HK-2 (cell line): ENCODE measurements around the gene MYLK3.

Experiments used
- DNase-seq: peaks from one replicate; pipeline ENCODE4 v3.0.0-alpha.2; 2018; ENCODE audit not compliant: unreplicated experiment

MYLK3 gene

DNA sequence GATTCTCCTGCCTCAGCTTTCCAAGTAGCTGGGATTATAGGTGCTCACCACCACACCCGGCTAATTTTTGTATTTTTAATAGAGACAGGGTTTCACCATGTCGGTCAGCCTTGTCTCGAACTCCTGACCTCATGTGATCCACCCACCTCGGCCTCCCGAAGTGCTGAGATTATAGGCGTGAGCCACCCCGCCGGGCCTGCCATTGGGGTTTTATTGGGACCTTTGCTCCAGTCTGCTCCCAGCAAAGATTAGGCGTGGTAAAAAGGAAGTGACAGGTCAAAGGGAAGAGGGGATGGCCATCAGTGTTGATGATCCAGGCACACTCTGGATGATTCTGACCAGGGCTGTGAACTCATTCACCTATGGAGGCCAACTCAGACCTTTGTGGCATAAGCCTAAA, 20.5 kb downstream of the MYLK3 start:
- no peak for DNase-seq

DNA sequence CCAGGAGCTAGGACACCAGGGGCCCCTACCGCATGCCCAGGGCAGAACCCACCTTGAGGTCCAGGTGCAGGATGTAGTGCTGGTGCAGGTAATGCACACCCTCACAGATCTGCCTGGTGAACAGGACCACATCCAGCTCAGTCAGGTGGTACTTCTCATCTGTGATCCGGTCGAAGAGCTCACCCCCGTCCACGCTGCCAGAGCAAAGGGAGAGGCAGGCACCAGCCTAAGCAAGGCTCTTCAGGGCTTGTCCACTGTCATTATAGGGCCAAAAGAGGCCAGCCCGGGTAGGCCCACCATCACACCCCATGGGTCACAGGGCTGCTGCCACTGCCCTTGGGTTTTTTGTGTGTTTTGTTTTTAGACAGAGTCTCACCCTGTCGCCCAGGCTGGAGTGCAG, 21.0 kb downstream of the MYLK3 start:
- no peak for DNase-seq

DNA sequence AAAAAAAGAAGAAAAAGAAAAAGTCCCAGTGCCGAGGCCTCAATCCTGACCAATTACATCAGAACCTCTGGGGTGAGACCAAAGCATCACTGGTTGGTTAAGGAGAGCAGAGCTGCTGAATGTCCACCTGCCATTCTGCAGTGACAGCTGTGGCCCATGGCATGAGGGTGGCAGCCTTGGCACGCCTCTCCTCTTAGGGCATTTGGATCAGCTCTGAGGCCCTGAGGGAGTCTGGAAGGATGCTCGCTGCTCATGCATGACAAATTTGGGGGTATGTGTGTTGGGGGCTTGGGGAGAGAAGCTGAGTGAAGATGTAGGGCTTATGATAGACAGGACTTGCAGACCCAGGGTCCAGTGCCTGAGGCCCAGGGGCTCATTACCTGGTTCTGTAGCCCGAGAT, 26.3 kb downstream of the MYLK3 start:
- no peak for DNase-seq

DNA sequence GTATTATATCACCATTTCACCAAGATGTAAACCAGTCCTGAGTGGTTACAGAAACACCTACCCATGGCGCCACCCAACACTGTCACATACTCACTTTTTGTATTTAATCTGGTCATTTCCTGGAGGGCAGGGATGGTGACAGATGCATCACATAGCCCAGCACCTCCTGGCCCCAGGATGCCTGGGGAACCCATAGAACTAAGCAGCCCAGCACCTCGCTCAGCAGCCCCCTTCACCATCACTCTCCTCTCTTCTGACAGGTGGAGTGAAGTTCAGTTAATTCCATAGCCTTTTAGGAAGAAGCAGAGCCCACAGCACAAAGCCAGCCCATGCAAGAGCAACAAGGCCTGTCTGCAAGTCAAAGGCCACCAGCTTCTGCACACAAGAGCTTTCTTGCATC, 27.5 kb downstream of the MYLK3 start:
- no peak for DNase-seq

DNA sequence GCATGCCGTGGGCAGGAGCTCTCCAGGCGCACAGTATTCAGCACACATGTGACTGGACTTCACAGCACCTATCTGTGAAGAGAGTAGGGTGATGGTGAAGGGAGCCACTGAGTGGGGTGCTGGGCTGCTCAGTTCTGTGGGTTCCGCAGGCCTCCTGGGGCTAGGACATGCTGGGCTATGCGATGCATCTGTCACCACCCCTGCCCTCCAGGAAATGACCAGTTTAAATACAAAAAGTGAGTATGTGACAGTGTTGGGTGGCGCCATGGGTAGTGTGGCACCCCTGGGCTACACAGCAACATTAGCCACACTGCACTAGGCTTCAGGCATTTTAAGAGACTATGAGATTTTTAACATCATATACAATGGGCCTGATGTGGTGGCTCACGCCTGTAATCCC, 28.6 kb downstream of the MYLK3 start:
- no peak for DNase-seq

DNA sequence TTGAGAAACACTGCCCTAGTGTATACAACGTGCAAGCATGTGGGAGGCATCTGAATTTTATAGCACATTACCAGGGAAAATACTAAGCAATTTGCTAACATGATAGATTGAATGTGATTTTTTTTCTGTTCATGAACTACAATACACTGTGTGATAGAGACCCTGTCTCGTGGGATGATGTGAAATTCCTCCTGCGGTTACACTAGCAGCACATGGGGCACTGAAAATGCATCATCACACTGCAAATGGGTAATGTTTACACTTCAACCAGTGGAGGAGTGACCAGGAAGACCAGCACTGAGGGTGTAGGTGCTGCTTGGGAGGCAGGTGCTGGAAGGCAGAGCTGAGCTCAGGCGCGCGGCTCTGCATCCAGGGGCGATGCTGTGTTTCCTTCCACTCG, 29.9 kb downstream of the MYLK3 start:
- no peak for DNase-seq

DNA sequence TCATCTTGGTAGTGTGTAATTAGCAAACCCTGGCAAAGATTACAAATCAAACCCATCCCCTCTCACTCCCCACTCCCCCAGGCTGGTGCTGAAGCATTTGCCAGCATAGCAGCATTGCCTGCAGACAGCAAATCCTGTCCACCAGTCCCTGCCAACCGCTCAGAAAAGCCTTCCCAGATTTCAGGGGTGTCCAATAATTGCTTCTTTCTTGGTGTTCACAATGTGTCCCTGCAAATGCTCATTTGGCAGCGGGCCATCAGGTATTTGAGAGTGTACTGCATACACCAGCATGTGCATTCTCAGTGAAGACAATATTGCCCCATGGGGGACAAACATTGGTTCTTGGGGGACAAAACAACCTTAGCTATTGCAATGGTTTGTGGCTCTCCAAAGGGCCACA, 30.5 kb downstream of the MYLK3 start:
- DNase-seq = no peak

DNA sequence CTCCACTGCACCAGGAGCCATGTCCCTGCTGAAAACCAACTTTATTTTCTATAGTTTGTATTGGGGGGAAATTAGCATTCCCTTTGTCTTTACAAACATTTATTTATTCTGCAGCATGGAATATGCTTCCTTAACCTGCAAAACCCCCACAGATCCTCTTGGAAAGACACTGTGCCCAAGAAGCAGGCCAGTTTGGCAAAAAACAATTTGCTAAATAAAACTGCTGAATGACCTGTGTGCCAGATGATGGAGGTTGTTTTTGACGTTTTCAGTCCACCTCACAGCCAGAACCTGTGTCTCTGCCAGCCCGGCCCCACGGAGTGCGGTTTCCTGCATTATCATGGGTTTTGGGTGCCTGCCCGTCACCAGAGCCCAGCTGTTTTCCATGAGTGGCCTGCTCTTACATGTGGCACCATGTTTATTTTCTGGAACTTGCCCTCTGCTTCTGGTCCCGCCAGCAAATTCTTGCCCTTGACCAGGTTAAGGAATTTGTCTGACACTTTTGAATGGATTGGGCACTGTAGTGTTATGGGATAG, 32.3 kb downstream of the MYLK3 start:
- no peak for DNase-seq

DNA sequence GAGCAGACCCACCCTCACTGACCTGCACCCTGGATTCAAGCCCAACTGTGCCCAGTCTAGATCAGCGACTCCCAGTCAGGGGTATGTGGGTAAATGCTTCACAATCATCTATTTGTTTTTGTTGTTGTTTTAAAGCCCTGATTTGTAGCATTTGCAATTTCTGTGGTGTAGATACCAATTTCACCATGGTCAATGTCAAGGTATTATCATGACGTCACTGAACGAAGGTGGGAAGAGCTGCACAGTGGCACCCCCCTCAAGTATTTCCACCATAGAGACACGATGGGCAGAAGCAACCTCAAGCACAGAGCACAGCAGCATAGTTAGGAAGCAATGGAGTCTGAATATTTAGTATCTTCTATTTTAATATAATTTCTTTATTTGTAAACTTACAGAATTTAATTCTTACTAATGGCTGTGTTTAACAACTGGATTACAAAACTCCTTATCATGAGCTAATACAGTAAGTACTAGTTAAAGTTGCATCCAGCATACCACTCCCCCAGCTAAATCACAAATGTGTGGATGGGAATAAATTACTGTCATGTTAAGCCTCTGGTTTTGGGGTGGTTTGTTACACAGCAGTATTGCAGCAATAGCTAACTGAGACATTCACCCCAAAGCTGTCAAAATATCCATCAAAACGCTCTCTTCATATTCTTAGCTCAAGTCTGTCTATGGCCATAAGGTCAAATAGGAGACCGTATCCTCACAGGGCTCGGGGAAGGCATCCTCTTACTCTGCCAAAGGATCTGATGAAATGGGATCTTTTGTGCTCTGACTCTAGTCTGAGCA, 33.1 kb downstream of the MYLK3 start:
- DNase-seq = no peak

DNA sequence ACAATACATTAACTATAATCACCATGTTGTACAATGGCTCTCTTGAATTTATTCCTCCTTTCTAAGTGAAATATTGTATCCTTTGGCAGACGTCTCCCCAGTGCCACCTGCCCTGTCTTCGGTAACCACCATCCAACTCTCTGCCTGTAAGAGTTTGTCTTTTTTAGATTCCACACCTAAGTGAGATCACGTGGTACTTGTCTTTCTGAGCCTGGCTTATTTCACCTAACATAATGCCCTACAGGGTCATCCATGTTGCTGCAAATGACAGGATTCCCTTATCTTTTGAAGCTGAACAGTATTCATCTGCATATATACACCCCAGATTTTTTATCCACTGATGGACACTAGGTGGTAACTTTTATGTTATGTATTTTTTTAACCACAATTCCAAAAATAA, 34.5 kb downstream of the MYLK3 start:
- no peak for DNase-seq

DNA sequence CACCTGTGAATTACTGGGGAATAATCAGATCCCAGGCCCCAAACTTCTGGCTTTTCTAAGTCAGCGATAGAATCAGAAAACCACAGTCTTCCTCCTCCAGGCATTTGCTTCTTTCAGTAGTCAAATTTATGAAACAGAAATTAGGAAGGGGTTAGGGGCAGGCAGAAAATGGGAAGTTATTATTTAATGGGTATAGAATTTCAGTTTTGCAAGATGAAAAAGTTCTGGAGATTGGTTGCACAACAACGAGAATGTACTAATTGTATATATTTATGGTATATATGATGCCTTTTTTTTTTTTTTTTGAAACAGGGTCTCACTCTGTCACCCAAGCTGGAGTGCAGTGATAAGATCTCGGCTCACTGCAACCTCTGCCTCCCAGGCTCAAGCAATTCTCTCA, 35.2 kb downstream of the MYLK3 start:
- DNase-seq = no peak

DNA sequence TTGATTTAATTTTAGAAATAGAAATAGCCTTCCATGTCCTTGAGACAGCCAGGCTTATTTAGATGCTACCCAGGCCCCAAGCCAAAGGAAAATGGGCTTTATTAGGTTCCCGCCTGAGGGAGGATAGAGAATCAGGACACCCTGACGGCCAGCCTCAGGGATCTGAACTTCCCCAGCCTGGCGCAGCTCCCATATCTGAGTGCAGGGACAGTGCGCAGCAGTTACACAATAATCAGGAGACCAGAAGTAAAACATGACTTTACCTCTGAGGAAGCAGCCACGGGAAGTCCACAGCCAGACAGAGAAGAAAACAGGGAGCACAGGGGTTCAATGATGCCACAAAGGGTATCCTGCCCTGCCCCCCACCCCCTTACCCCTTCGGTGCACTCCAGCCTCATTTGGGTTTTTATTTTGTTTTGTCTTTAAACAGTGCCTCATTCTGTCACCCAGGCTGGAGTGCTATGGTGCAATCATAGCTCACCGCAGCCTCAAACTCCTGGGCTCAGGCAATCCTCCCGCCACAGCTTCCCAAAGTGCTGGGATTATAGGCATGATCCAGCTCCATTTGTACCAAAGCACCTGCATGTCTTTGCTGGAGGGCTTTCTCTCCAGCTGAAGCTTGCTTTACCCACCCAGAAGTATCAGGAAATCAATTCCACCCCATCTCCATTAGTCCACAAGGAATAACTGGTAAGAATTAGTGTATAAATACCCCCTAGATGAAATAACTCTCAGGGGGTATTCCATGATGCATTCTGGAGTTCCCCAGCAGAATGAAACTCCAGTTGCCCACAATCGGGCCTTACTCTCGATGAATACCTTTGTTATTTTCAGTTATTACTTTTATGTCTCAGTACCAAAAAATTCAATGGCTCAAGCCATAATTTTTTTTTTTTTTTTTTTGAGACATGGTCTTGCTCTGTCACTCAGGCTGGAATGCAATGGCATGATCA, 36.8 kb downstream of the MYLK3 start:
- no peak for DNase-seq

DNA sequence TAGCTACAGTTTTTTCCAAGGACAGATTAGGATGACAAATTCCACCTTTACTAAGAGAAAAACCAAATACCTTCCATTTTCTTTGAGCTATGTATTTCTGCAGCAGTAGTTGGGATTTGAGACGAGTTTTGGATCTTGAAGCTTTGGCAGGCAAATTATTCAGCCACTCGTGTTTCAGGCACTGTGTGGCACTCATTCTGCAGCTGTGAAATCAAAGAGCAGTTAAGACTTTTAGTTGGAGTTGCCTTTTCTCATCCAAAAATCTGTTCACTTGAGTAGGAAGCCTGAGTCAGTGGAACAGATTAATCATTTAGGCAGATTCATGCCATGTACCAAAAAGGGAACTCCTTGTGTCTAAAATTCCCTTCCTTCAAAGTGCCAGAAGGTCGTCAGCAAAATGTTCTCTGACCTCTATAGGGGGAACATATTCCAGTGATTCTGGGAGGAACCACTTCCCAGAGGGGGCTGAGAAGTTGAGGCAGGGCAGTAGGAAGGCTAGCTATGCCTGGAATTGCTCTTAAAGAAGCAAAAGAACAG, 38.6 kb downstream of the MYLK3 start:
- no peak for DNase-seq

DNA sequence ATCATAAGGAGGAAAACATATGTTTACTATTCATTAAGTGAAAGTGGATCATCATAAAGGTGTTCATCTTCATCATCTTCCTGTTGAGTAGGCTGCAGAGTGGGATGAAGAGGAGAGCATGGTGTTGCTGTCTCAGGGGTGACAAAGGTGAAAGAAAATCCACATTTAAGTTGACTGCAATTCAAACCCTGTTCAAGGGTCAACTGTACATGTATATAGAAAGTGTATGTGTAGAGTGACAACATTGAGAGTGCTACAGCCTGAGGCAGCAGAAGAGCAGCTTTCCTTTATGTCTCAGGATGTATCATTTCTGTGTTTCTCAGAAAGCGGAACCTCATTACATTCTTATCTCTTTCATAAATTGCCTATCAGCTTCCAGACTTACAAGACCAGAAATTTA, 41.5 kb downstream of the MYLK3 start:
- DNase-seq = no peak

DNA sequence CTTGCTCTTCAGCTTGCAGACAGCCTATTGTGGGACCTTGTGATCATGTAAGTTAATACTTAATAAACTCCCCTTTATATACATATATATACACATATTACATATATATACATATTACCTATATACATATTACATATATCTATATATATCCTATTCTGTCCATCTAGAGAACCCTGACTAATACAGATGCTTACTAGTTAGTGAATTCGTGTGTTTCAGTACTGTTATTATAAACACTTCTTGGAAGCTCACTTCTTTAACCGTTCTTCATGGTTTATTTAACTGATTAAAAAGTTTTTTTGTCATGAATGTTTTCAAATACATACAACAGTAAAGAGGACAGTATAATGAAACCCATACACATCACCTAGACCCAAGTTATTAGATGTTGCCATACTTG, 46.1 kb downstream of the MYLK3 start:
- DNase-seq = no peak

DNA sequence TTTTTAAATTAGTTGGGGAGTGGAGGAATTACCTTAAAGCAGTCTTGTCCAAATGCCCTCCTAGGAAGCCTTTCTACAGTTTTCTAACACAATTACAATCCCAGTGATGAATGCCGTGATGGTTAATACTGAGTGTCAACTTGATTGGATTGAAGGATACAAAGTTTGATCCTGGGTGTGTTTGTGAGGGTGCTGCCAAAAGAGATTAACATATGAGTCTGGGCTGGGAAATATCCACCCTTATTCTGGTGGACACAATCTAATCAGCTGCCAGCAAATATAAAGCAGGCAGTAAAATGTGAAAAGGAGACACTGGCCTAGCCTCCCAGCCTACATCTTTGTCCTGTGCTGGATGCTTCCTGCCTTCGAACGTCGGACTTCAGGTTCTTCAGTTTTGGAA, 46.5 kb downstream of the MYLK3 start:
- DNase-seq = no peak

DNA sequence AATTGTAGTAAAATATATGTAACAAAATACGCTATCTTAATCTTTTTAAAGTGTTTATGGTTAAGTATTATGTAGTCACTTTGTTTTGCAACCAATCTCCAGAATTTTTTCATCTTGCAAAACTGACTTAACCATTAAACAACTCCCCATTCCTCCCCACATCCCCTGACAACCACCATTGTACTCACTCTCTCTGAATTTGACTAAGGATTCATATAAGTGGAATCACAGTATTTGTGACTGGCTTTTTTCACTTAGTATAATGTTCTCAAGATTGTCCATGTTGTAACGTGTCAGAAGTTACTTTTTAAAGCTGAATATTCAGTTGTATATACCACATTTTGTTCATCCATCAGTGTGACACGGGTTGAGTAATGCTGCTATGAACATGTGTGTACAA, 48.1 kb downstream of the MYLK3 start:
- DNase-seq = no peak

DNA sequence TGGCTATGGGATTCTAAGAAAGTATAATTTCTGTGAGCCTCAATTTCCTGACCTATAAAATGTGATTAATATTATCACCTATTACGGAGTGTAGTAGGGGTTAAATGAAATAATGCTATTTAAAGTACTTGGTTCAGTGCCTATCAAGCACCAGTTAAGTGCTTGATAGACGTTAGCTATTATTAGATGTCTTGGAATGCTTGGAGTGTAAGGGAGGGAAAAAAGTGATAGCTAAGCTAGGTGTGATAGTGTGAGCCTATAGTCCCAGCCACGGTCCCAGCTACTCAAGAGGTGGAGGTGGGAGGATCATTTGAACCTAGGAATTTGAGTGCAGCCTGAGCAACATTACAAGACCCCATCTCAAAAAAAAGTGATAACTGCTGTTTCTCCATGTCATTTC, 51.2 kb downstream of the MYLK3 start:
- no peak for DNase-seq

DNA sequence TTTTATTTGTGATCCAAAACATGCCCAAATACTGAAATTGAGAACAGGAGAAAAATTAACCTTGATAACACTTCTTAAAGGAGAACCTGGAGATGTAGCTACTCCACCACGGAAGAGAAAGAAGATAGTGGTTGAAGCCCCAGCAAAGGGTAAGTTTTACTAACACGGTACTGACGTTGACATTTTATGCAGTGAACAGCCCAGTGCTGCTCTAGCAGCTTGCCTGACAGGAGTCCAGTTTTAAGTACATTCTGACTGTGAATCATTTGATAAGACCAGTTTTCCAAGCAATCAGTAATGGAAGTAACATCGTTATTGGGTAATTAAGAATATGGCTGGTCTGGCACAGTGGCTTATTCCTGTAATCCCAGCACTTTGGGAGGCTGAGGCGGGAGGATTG, 52.2 kb downstream of the MYLK3 start:
- no peak for DNase-seq

DNA sequence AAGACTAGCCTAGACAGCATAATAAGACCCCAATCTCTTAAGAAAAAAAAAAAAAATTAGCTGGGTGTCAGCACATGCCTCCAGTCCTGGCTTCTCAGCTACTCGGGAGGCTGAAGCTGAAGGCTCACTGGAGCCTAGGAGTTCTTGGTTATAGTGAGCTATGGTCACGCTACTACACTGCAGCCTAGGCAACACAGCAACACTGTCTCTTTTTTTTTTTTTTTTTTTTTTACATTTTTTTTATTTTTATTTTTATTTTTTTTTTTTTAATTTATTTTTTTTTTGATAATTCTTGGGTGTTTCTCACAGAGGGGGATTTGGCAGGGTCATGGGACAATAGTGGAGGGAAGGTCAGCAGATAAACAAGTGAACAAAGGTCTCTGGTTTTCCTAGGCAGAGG, 54.5 kb downstream of the MYLK3 start:
- no peak for DNase-seq

DNA sequence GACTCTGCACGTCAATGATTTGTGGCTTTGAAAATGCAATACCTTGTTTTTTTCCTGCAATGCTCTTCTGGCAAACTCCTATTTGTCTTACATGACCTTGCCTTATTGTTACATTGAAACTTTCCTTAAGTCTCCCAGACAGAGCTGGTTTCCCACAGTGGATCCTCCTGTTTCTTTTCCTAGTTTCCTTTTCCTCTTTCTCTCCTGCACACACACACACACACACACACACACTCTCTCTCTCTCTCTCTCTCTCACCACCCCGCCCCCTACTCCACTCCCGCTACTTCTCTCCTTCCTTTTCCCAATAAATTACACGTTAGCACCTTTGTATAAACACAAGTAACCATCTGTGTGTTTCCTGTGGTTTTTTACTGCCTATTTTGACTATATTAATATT, 56.4 kb downstream of the MYLK3 start:
- no peak for DNase-seq

DNA sequence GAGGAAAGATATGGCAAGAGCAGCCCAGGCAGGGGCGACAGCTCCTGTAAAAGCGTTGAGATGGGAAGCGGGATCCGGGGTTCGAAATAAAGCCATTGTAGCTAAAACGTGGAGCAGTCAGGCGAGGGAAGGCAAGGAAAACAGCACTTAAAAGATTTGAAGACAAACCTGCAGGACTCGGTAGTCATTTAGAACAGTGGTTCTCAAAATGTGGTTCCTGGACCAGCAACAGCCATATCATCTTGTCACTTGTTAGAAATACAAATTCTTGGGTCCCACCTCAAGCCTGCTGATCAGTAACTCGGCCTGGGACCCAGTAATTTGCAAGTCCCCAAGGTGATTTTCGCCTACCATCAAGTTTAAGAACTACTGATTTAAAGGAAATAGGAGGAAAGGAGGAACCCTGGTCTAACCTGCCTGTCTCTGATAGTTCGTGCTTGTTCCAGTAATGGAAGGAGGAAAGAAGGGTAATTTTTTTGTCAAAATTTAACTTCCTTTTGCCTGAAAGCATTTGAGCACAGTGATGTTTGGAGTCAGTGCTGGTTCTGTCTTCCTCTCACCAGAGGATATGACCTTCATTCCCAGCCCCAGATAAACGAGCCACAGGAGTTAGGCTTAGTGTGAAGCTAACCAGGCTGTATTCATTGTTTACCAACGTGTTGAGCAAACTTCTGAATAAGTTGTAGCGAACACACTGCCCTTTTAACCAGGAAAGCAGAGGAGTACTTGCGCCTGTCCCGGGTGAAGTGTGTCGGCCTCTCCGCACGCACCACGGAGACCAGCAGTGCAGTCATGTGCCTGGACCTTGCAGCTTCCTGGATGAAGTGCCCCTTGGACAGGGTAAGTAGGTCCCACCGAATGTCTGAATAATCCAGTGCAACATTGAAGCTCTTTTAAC, 57.6 kb downstream of the MYLK3 start:
- peak; percentile 6 for DNase-seq
